HG02943 (cell line): ENCODE data around the gene RGS9.
"Not testable (repeated sequence)": the region's sequence is repeated elsewhere in the genome, so short reads cannot be mapped to it uniquely, and the experiment has no call there.

ENCODE experiments used
- ATAC-seq: cut with Tn5 transposase; IDR thresholded peaks from one replicate; pipeline ENCODE4 v1.9.1; 2021; ENCODE audit warnings: mild to moderate bottlenecking, low read depth, moderate library complexity; ENCODE audit not compliant: unreplicated experiment

RGS9 gene

DNA sequence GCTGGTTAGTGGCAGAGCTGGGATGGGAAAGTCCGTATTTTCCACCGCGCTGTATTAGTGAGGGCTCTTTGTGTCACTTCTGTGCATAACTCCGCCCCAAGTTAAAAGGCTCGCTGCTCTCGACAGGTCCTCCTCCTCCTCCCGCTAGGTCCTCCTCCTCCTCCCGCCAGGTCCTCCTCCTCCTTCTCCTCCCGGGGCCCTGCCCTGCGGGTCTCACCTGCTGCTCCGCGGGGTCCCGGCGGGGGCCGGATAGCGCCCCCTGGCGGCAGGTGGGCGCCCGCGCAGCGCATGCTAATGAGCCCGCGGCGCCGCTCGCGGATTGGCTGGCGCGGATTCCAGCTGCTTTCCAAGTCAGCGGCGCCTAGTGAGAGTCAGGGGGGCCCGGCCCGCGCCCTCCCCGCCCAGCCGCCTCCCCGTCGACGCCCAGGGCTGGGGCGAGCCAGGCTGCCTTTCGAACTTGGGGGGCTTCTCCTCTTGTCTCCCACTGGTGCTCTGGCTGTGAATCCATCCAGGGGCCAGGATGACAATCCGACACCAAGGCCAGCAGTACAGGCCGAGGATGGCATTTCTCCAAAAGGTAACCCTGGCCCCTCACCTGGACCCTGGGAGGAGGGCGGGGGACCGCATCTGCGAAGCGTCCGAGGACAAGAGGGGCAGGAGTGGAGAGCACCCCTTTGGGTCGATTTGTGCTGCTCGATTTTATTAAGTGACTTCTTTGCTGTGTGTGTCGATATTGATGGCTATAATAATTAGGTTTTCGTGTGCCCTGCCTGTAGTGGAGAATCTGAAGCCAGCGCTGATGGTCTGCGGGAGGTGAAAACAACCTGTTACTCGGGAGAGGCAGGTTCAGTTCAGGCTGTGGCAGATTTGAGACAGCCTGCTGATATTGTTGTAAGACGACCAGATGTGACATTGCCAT, at the start of gene RGS9:
RGS9 (plus strand) TSS at position 350 of the 919 bp plus-strand sequence; CDS start at position 521, 171 bp downstream.
- ATAC-seq: peak; percentile 78

GRCh38 chr17:65088621-65089360, 48.4 kb upstream of the RGS9 start:
- no peak for ATAC-seq

GRCh38 chr17:65092262-65092661, 44.9 kb upstream of the RGS9 start:
- ATAC-seq: no peak

- not testable (repeated sequence) for ATAC-seq
Measured at GRCh38 chr17:65092721-65093356, 44.3 kb upstream of the RGS9 start.

DNA sequence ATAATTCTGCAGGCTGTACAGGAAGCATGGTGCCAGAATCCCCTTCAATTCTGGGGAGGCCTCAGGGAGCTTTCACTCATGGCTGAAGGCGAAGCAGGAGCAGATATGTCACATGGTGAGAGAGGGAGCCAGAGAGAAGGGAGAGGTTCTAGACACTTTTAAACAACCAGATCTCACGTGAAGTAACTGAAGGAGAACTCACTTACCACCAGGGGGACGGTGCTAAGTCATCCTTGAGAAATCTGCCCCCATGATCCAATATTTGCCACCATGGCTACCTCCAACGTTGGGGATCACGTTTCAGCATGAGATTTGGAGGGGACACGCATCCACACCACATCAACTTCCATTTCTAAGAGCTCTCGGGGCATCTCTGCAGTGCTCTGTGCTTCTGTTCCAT, 43.2 kb upstream of the RGS9 start:
- no peak for ATAC-seq

DNA sequence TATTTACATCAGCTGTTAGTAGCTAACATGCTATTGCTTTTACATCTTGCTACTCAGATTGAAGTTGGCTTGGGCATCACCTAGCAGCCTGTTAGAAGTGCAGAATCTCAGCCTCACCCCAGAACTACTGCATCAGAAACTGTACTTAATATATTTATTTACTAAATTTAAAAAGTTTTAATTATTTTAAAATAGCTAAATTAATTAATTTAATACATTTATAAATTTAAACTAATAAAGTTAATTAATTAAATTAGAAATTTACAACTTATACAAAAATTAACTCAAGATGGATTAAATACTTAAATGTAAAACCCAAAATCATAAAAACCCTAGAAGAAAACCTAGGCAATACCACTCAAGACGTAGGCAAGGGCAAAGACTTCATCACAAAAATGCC, 41.7 kb upstream of the RGS9 start:
- no peak for ATAC-seq

DNA sequence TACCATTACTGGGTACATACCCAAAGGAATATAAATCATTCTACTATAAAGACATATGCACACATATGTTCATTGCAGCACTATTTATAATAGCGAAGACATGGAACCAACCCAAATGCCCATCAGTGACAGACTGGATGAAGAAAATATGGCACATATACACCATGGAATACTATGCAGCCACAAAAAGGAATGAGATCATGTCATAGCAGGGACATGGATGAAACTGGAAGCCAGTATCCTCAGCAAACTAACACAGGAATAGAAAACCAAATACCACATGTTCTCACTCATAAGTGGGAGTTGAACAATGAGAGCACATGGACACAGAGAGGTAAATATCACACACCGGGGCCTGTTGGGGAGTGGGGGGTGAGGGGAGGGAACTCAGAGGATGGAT, 40.8 kb upstream of the RGS9 start:
- not testable (repeated sequence) for ATAC-seq

DNA sequence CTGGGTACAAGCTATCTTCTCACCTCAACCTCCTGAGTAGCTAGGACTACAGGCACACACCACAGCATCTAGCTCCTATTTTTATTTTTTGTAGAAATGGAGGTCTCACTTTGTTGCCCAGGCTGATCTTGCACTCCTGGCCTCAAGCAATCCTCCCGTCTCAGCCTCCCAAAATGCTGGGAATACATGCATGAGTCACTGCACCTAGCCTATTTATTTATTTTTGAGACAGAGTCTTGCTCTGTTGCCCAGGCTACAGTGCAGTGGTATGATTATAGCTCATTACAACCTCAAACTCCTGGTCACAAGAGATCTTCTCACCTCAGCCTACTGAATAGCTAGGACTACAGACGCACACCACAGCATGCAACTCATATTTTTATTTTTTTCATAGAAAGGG, 40.1 kb upstream of the RGS9 start:
- ATAC-seq: no peak

DNA sequence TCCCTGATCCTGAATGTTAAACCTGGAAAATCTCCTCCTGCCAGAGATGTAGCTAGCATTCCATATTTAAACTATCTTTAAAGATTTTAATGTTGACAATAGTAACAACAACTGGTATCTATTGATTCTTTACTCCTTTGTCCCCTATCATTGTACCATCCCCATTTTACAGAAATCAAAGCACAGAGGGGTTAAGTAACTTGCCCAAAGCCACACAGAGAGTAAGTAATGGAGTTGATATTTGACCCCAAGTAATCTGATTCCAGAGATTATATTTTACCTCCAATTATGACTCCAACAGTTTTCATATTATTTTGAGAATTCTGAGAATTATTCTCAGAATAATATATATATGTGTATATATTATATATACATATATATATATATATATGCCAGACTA, 37.7 kb upstream of the RGS9 start:
- ATAC-seq: no peak

DNA sequence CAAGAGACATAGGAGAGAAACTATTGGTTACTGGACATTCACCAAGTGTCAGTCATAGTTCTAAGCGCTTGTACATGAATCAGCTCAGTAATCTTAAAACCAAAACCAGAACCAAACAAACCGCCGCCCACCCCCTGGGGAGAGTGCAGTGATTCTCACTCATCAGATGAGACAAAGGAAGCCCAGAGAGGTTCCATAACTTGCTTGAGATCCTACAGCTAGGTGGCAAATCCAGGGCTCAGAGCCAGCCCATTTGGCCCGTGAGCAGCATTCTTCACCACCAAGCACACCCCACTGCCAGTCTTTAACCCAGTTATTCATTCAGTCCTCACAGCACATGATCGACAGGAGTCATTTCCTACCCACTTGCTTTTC, 37.2 kb upstream of the RGS9 start:
- peak; percentile 60 for ATAC-seq

GRCh38 chr17:65100316-65101140, 36.6 kb upstream of the RGS9 start:
- ATAC-seq: peak; percentile 84

DNA sequence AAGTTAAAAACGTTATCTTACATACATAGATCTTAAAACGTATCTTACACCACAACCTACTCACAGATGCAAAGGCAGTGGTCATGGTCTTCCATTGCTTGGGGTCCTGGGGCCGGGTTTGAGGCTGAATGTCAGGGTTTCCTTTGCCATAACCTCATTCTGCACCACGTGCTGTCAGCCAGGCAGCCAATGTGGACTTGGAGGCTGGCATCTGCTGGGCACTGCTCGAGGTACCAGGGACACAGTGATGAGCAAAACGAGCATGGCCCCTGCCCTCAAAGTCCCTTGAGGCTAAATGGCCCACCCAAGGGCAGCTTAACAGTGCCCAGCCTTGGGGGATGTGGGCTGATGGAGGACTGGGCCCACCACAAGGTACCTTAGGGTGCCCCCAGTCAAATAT, 35.8 kb upstream of the RGS9 start:
- ATAC-seq: no peak

DNA sequence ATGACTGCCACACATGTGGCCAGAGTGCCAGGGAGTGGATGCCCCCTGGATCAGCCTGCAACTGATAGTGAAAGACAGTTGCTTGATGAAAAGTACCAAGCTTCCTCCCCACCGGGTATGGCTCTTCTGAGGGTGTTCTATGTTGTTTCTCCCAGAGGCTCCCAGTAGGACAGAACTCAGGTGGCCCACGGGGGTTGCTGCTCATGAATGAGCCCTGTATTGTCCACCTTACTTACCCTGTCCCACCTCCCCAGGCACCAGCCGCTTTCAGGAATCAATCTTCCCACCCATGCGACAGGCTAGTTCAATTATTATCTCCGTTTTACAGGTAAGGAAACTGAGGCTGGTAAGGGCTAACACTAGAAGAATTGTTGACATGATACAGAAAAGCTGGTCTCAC, 34.9 kb upstream of the RGS9 start:
- ATAC-seq: no peak

DNA sequence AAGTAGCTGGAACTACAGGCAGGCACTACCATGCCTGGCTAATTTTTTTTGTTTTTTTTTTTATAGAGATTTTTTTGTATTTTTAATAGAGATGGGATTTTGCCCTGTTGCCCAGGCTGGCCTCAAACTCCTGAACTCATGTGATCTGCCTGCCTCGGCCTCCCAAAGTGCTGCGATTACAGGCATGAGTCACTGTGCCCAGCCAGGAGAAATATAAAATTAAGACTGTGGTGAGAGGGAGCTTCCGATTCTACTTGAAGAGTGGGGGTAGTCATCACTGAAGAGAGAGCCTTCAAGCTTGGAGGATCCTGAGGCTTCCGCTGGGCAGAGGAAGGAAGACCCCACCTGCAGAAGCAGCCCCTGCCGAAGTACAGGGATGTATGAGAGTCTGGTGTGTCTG, 34.4 kb upstream of the RGS9 start:
- no peak for ATAC-seq

- no peak for ATAC-seq
Measured at GRCh38 chr17:65103431-65103830, 33.7 kb upstream of the RGS9 start.

- no peak for ATAC-seq
Measured at GRCh38 chr17:65103896-65104295, 33.3 kb upstream of the RGS9 start.

GRCh38 chr17:65104541-65104940, 32.6 kb upstream of the RGS9 start:
- ATAC-seq: no peak

DNA sequence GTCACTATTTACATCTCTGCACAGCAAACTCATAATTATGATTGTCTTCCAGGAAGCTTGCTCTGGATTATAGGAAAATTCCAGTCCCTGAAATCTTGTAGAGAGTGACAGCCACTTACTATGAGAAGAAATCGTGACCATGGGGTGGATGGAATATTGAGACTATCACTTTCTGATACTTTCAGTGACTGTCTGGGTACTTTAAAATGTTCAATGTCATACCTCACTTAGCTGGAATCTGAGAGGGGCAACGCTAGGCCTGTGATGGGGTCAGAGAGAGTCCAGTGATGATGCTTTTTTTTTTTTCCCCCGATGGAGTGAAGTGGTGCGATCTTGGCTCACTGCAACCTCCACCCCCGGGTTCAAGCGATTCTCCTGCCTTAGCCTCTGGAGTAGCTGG, 32.2 kb upstream of the RGS9 start:
- no peak for ATAC-seq

GRCh38 chr17:65108152-65108551, 29.0 kb upstream of the RGS9 start:
- ATAC-seq: no peak

GRCh38 chr17:65109543-65109942, 27.6 kb upstream of the RGS9 start:
- no peak for ATAC-seq
